NCI-H2107 treated with DMSO at 0.1 percent for 48 hours (cell line): ENCODE measurements around the gene PCDHGA1.

Experiments used
- DNase-seq: peaks from one replicate; lab custom pipeline; 2025; ENCODE audit not compliant: unreplicated experiment; lab: John Stamatoyannopoulos, UW

The PCDHGA1 gene

DNA sequence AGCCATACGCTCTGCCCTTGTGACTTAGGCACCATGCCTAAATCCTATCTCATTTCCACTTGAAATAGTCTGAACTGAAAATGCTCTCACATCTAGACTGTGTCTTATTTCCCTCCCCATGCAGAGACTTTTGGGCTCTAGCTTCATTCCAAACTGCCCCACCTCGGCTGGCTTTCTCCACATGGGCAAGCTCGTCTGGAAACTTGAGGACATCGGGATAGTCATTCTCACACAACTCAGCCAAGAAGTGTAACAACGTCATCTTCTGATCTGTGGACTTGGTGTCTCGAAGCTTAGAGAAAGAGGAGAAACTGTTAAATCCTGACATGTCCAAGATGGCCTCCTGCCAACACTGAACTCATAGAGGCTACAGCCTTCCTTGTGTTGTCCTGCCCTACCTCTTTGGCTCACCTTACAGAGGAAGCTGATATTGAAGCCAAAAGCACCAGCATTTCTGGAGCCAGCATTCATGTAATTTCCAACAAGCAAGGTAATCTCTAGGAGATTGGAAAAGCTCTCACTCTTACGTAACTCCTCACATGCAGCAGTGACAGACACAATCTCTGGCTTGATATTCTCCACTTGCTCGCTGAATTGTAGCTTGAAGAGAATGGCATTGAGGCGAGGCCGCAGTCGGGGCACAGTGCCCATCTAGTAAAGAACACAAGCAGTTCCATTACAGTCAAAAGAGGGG is 198.1 kb downstream of the PCDHGA1 start:
- no peak for DNase-seq

DNA sequence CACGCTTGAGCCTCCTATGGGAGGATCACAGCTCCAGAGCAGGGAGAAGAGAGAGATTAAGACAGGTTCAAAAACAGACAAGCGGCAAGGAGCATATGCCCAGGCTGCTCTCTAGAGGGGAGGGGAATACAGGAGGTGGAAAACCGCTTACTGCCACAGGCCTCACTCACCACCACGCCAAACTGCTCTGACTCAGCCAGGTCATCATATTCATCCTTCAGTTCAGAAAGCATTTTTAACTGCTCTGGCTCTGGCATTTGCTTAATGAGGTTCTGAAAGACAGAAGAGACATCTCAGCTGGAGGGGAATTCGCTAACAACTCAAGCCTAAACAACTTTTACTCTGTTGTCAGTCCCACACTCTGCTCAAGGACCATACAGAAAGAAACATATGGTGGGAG is 198.7 kb downstream of the PCDHGA1 start:
- DNase-seq, result no peak

DNA sequence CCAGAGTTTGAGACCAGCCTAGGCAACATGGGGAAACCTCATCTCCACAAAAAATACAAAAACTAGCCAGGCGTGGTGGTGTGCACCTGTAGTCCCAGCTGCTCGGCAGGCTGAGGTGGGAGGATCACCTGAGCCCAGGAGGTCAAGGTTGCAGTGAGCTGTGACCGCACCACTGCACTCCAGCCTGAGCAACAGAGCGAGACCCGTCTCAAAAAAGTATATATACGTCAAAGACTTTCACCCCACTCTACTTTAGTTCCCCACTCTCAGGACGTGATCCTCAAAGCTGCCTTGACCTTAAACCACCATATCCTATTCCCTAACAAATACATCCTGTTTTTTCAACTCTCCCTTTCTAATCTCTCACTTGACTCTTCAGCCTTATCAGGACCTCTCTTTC is 199.6 kb downstream of the PCDHGA1 start:
- no peak for DNase-seq

DNA sequence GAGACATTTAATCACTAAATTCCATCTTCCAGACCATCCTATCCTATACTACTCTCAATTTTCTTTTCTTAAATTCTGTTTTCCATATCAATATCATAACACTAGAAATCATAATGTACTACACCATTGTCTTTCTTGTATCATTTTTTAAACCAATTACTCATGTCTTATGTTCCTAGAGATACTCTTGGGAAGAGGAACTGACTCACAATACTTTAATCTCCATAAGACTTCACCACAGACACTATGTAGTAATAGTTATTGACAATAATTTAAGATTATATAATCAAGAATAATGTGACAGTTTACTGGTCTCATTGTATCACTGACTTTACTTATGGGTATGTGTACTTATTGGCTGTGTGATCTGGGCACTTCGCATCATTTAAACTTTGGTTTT is 202.4 kb downstream of the PCDHGA1 start:
- DNase-seq, result no peak

DNA sequence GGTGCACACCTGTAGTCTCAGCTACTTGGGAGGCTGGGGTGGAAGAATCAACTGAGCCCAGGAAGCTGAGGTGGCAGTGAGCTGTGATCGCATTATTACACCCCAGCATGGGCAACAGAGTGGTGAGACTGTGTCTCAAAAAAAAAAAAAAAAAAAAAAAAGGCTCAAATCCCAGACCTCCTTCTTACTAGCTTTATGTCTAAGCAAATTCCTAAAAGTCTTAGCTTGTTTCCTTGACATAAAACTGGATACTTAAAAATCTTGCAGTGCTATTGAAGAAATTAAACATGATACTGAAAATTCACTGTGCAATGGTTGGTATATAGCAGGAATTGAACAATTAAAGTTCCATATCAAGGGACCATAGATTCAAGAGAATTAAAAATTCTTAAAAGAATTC is 203.6 kb downstream of the PCDHGA1 start:
- no peak for DNase-seq

DNA sequence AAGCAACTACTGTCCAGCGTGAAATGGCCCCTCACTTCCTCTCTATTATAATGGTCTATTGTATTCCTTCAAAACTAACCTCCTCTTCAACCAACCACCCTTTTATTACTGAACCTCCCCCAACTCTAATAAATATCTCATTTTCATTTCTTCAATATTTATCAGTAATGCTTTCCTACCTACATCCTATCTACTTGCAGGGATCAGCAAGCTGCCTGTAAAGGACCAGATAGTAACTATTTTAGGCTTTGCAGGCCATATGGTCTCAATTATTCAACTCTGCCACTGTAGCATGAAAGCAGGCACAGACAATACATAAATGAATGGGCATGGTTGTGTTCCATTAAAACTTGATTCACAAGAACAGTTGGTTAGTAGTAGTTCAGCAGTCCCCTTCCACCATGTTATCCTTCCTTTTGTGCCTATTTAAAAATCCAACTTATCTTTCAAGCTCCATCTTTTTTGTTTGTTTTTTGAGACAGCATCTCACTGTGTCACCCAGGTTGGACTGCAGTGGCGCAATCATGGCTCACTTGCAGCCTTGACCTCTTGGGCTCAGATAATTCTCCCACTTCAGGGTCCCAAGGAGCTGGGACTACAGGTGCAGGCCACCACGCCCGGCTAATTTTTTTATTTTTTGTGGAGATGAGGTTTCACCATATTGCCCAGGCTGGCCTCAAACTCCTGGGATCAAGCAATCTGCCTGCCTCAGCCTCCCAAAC is 204.3 kb downstream of the PCDHGA1 start:
- DNase-seq, result no peak

DNA sequence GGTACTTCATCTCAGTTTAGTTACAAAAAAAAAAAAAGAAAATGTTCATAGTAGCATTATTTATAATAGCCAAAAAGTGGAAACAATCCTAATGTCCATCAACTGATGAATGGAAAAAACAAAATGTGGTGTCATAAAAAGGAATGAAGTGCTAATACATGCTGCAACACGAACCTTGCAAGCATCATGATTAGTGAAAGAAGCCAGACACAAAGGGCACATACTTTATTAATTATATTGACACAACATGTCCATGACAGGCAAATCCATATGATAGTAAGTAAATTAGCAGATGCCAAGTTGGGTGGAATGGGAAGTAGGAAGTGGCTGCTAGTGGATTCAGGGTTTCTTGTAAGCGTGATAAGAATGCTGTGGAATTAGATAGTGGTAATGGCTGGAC is 212.7 kb downstream of the PCDHGA1 start:
- no peak for DNase-seq

DNA sequence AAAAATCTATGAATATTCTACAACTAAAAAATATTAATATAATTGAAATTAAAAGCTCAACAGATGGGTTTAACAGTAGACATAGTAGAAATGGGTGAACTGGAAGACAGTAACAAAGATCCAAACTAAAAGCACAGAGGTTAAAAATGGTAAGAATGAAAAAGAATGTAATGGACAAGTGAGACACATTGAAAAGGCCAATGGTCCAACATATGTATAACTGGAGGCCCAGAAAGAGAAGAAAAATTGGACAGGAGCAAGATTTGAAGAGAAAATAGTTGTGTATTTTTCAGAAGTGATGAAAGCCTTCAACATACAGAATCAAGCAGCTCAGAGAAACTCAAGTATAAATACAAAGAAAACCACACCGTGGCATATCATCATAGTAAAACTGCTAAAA is 217.2 kb downstream of the PCDHGA1 start:
- DNase-seq, result no peak

DNA sequence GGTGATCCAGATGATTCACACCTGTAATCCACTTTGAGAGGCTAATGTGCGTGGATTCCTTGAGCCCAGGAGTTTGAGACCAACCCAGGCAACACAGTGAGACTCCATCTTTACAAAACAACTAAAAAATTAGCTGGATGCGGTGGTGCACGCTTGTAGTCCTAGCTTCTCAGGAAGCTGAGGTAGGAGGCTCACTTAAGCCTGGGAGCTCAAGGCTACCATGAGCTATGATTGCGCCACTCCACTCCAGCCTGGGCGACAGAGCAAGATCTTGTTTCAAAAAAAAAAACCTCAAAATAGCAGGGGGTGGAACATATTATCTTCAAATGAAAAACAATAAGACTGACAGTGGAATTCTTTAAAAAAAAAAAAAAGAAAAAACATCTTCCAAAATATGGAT is 217.6 kb downstream of the PCDHGA1 start:
- no peak for DNase-seq

DNA sequence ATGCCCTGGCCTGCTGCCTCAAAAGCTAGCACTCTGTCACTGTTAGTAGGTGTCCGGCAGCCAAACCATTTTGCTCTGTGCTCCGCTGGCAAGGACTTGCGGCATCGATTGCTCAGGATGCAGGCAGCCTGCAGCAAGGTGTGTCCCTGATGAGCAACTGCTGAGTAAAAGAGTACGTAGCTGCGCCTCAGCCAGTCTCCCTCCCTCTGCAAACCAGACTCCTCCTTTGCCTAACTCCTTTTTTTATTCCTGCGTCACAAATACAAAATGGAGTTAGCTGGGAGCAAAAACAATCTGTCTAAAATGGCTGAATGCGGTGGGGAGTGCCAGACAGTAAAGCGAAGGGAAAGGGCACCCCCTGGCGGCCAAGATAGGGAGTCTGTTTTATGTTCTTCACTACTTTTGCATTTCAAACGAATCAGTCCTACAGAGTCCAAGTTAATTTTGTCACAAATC is 227.4 kb downstream of the PCDHGA1 start:
- DNase-seq, result peak; percentile 92

DNA sequence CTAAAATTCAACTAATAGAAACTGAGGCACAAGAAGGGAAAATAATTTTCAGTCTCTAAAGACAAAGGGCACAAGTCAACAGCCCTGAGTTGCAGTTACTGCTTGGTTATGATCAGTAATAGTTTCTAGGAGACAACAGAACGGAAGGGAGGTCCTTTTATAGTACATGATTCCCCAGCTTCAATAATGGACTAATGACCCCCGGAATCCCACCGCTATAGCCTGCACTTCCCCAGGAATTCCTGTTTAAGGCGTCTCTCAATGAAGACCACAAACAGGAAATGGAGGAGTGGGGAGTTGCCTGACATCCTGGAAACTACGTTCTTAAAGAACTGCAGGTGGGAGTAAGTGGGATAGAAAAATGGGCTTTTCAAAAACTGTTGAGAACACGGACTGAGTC is 227.8 kb downstream of the PCDHGA1 start:
- DNase-seq, result no peak

DNA sequence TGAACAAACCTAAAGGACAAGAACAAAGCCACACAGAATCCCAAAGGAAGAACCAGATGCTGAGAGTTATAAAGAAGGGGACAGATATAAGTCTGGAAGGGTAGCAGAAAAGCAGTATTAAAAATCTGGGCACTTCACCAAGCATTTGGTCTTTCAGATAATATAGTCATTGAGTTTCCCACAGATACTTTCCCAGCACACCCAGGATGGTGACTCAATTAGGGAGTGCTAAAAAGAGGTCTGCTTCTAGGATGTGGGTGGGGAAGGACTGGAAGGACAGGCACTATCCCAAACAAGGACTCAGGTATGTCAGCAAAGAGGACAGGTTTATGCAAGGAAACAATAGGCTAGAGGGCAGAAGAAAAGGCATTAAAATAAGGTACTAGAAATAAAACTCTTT is 229.1 kb downstream of the PCDHGA1 start:
- DNase-seq, result no peak

DNA sequence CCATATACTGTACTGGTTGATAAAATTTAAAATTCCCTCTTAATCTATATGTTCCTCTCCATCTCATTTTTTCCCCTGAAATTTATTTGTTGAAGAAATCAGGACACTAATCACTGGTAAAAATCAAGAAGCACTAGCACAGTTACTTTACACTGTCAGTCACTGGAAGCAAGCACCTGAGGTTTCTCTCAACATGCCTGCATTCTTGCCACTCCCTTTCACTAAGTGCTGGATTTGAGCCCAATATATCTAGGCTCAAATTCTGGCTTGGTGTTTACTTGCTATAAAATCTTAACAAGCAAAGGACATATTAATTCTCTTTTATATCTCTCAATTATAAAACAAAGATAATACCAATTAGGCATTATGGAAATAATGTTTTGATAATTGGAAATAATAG is 229.8 kb downstream of the PCDHGA1 start:
- DNase-seq, result peak; percentile 75

DNA sequence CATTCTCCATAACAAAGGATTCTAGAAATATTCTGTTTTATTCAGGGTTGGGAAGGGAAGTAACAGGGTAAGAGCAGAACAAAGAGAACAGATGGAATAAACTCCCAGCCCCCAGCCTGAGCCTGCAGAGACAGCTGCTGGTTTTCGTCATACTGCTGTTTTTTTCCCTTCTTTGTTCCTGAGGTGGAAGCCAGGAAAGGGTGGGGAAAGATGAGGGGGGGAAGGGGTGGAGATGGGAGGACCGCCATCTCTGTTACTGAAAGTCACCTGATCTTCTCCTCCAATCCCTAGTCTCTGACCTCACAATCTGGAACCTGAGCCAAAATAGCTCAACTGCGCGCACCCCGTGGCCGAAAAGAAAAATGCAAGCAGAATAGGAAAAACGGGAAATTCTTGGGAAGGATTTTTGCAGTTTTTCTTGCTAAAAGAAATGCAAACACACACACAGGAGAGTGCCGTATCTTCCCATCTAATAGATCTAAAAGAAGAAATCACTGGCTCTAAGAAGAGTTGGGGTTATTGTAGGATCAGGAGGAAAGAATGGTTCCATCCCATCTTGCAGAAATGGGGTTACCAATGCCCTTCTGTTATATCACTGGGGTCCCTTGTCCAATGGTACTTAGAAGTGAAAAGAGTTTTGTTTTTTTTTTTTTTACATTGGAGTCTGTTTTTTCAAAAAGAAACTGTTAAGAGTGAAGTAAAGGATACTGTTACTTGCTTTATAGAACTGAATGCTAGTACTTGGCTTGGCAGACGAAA is 230.6 kb downstream of the PCDHGA1 start:
- peak; percentile 92 for DNase-seq
